Left ventricle myocardium inferior (tissue), 1 donor: ENCODE results near the gene IL20. TPM values are rescaled to one million over a fixed set of nuclear protein-coding genes. Genes with fewer than 3 reads are reported as not detected.

Experiments used
- DNase-seq: peaks from one replicate; pipeline ENCODE4 v3.0.0-alpha.2; 2020
- H3K27ac ChIP-seq: fragments of 200-600 bp; replicated peaks from 2 replicates; pipeline ENCODE4 v1.8.0; 2021
- H3K27me3 ChIP-seq: fragments of 200-600 bp; 2 replicates; pipeline ENCODE4 v1.8.0; 2021; ENCODE audit warnings: low read depth
- H3K36me3 ChIP-seq: fragments of 200-600 bp; 2 replicates; pipeline ENCODE4 v1.8.0; 2021
- H3K4me1 ChIP-seq: fragments of 200-600 bp; 2 replicates; pipeline ENCODE4 v1.8.0; 2021
- H3K4me3 ChIP-seq: fragments of 200-600 bp; 2 replicates; pipeline ENCODE4 v1.8.0; 2021; ENCODE audit warnings: mild to moderate bottlenecking, moderate library complexity
- H3K9me3 ChIP-seq: fragments of 200-600 bp; replicated peaks from 2 replicates; pipeline ENCODE4 v1.8.0; 2021
- CTCF ChIP-seq: fragments of 200-600 bp; IDR thresholded peaks from 2 replicates; pipeline ENCODE4 v1.8.0; 2021; ENCODE audit warnings: antibody characterized with exemption, mild to moderate bottlenecking, borderline replicate concordance
- intact Hi-C: fragments of 100-400 bp; cut with micrococcal nuclease; formaldehyde crosslinking; loops from one replicate; pipeline ENCODE4 v1.11.0; 2022
- total RNA-seq: library from RNA; stranded (reverse); fragmentation: NEBNext Ultra II Directional; extraction: Animal tissue kit (Norgen Biotek cat#: 25700); gene quantifications from one replicate; pipeline ENCODE4 v1.2.1, GENCODE V29; 2021
- donor health status: DM: no; HTN: yes; CAD: no; lungs with severe emphysema.

The IL20 gene
- total RNA-seq, 1 donor from 2014 or later, result not detected

- no peaks in the 10 kb centered on the region for H3K36me3 ChIP-seq
- no peak for DNase-seq
- peaks cover 14% of the 10 kb centered on the region for H3K9me3 ChIP-seq
- H3K4me3 ChIP-seq, result no peak overlapping the region
- peaks cover 35% of the 10 kb centered on the region for H3K27me3 ChIP-seq
- no peak for TF ChIP-seq CTCF
- no peak overlapping the region for H3K27ac ChIP-seq
- no peaks in the 10 kb centered on the region for H3K4me1 ChIP-seq
- intact Hi-C loops, result no loop called here
These were observed 8.6 kb upstream of the IL20 start for GRCh38 chr1:206856674-206857464.

- H3K27me3 ChIP-seq, result peaks cover 35% of the 10 kb centered on the region
- no peak for TF ChIP-seq CTCF
- H3K36me3 ChIP-seq, result no peaks in the 10 kb centered on the region
- no peaks in the 10 kb centered on the region for H3K9me3 ChIP-seq
- DNase-seq, result no peak
- H3K4me1 ChIP-seq, result no peaks in the 10 kb centered on the region
- no peak overlapping the region for H3K27ac ChIP-seq
- intact Hi-C loops, result no loop called here
- no peak overlapping the region for H3K4me3 ChIP-seq
These were observed 6.3 kb upstream of the IL20 start for GRCh38 chr1:206859082-206859521.

- Histone ChIP-seq H3K27me3 (peaks cover 35% of the 10 kb centered on the region), H3K4me3 (no peak overlapping the region), H3K27ac (no peak overlapping the region), H3K36me3 (no peaks in the 10 kb centered on the region), H3K9me3 (no peaks in the 10 kb centered on the region), H3K4me1 (no peaks in the 10 kb centered on the region)
- no peak for TF ChIP-seq CTCF
- no peak for DNase-seq
- intact Hi-C loops, result no loop called here
These were observed 5.3 kb upstream of the IL20 start for GRCh38 chr1:206860165-206860564.

- peaks cover 31% of the 10 kb centered on the region for H3K27me3 ChIP-seq
These were observed 2.2 kb upstream of the IL20 start for GRCh38 chr1:206863266-206863665.

GRCh38 chr1:206866062-206866461 lies 639 bp downstream of the IL20 start:
- H3K36me3 ChIP-seq, result no peaks in the 10 kb centered on the region
- H3K27me3 ChIP-seq, result peaks cover 7% of the 10 kb centered on the region
- DNase-seq, result no peak
- intact Hi-C loops, result no loop called here
- no peaks in the 10 kb centered on the region for H3K4me1 ChIP-seq
- H3K9me3 ChIP-seq, result no peaks in the 10 kb centered on the region
- H3K4me3 ChIP-seq, result no peak overlapping the region
- H3K27ac ChIP-seq, result no peak overlapping the region
- no peak for TF ChIP-seq CTCF

More at GRCh38 chr1:206863266-206863665, 2.2 kb upstream of the IL20 start:
- H3K4me1 ChIP-seq, result no peaks in the 10 kb centered on the region
- H3K27ac ChIP-seq, result no peak overlapping the region
- no peak for DNase-seq
- H3K9me3 ChIP-seq, result no peaks in the 10 kb centered on the region
- no peak overlapping the region for H3K4me3 ChIP-seq
- intact Hi-C loops, result no loop called here
- H3K36me3 ChIP-seq, result no peaks in the 10 kb centered on the region
- TF ChIP-seq CTCF, result no peak
